PFSK-1 (cell line): Measurements from ENCODE around the gene MACROD1.

ENCODE experiments used
- FOXP2 ChIP-seq: optimal IDR thresholded peaks from 2 replicates; pipeline ENCODE3; 2011; ENCODE audit warnings: borderline replicate concordance, control low read depth, inconsistent platforms; ENCODE audit not compliant: insufficient read depth; ENCODE audit errors: extremely low read length, extremely low read depth
- POLR2AphosphoS5 ChIP-seq: IDR thresholded peaks from 2 replicates; pipeline ENCODE4 v1.6.1; 2012; ENCODE audit warnings: low read depth, mild to moderate bottlenecking, control low read depth, low read length, moderate library complexity
- REST ChIP-seq, 2 experiments: IDR thresholded peaks; 2 replicates each; pipeline versions ENCODE4 v1.6.1 to v1.8.0; 2011 to 2012; ENCODE audit warnings: low read depth in 2 of 2, low read length in 2 of 2, control low read depth in 1 of 2, inconsistent platforms in 1 of 2, mild to moderate bottlenecking in 1 of 2, moderate library complexity in 1 of 2; ENCODE audit not compliant: insufficient read depth in 1 of 2
- SIN3A ChIP-seq: IDR thresholded peaks from 2 replicates; pipeline ENCODE4 v1.6.1; 2012; ENCODE audit warnings: mild to moderate bottlenecking, low read length, moderate library complexity, borderline replicate concordance; ENCODE audit not compliant: insufficient read depth
- TAF1 ChIP-seq: IDR thresholded peaks from 2 replicates; pipeline ENCODE4 v1.6.1; 2012; ENCODE audit warnings: low read length, control low read depth, borderline replicate concordance; ENCODE audit not compliant: insufficient read depth

- TF ChIP-seq REST (IDR thresholded peaks at IDR 0.05; ENCODE audit: insufficient read depth in 1 of 2, low read depth in 2 of 2, low read length in 2 of 2) (no peak), POLR2AphosphoS5 (peak; percentile 80), FOXP2 (peak; percentile 58), SIN3A (peak; percentile 83; the same call in 1 of the 2 replicates), TAF1 (0 out of 2 replicates have a peak, but pooled peaks have one; percentile 61)
These were observed at the start of gene MACROD1 for GRCh38 chr11:64165842-64166635.
